Endothelial cell of umbilical vein (primary cell): ENCODE measurements around the gene VAV2. TPM values are rescaled to one million over a fixed set of nuclear protein-coding genes. Genes with fewer than 3 reads are reported as not detected.

Experiments used
- BruUV-seq: library from RNA; stranded (reverse); fragments of 400-500 nt; replicated peaks from 2 replicates; lab custom pipeline; 2021; lab: Mats Ljungman, UMichigan
- CTCF ChIA-PET: fragments of 300-600, 350-600 bp; sonication (Branson Sonifier 250); formaldehyde crosslinking; loops from one replicate; lab custom pipeline; 2021; ENCODE audit warnings: antibody characterized with exemption, inconsistent platforms; lab: Charles Lee
- POLR2A ChIA-PET: fragments of 300-600, 350-600 bp; sonication (Branson Sonifier 250); formaldehyde crosslinking; loops from one replicate; lab custom pipeline; 2021; ENCODE audit warnings: antibody characterized with exemption, inconsistent platforms; lab: Charles Lee
- DNase-seq: peaks from one replicate; pipeline ENCODE4 v3.0.0-alpha.2; 2011; ENCODE audit warnings: low read depth, low spot score
- FAIRE-seq: peaks from 2 replicates; lab custom pipeline; 2011; peaks lifted over from hg19 to GRCh38; lab: Jason Lieb, UNC
- H2AFZ ChIP-seq: 2 replicates; pipeline ENCODE4 v1.6.0; 2012; ENCODE audit warnings: low read depth, low read length, control low read depth, inconsistent platforms
- H3K27ac ChIP-seq: 2 replicates; pipeline ENCODE4 v1.5.1; 2011; ENCODE audit warnings: low read depth, mild to moderate bottlenecking, control low read depth, low read length, moderate library complexity; ENCODE audit not compliant: insufficient read depth
- H3K27me3 ChIP-seq, 2 experiments: 2 replicates each; pipeline versions ENCODE4 v1.6.0 to v1.6.1; 2011; ENCODE audit warnings: low read length in 2 of 2, mixed read lengths in 1 of 2; ENCODE audit not compliant: control insufficient read depth in 2 of 2, insufficient read depth in 2 of 2
- H3K36me3 ChIP-seq, 2 experiments: 2 replicates in 1 of 2; 3 replicates in 1 of 2; pipeline ENCODE4 v1.5.1; 2011; ENCODE audit warnings: low read length in 2 of 2, mild to moderate bottlenecking in 1 of 2, moderate library complexity in 1 of 2; ENCODE audit not compliant: control insufficient read depth in 2 of 2, insufficient read depth in 2 of 2; ENCODE audit errors: extremely low read depth in 1 of 2
- H3K4me1 ChIP-seq: 3 replicates; pipeline ENCODE4 v1.5.1; 2011; ENCODE audit warnings: mild to moderate bottlenecking, low read length; ENCODE audit not compliant: control insufficient read depth, insufficient read depth; ENCODE audit errors: extremely low read depth
- H3K4me2 ChIP-seq: 2 replicates; pipeline ENCODE4 v1.6.1; 2011; ENCODE audit warnings: low read length, control low read depth, mixed read lengths; ENCODE audit not compliant: insufficient read depth
- H3K4me3 ChIP-seq, 3 experiments: fragments of 200-600 bp in 1 of 3; sonication (generic), shearing (Covaris generic) in 1 of 3; replicated peaks in 1 of 3; 2 replicates each; pipeline ENCODE4 v1.5.1; 2011 to 2016; ENCODE audit warnings: control low read depth in 3 of 3, low read length in 3 of 3, mild to moderate bottlenecking in 2 of 3, inconsistent platforms in 1 of 3, low read depth in 1 of 3, moderate library complexity in 1 of 3; ENCODE audit not compliant: insufficient read depth in 1 of 3
- H3K79me2 ChIP-seq: 2 replicates; pipeline ENCODE4 v1.6.0; 2012; ENCODE audit warnings: low read length, inconsistent platforms; ENCODE audit not compliant: control insufficient read depth, insufficient read depth
- H3K9ac ChIP-seq: replicated peaks from 2 replicates; pipeline ENCODE3; 2011; ENCODE audit warnings: low read length, control low read depth; ENCODE audit not compliant: insufficient read depth; ENCODE audit errors: extremely low read depth
- H3K9me1 ChIP-seq: replicated peaks from 3 replicates; pipeline ENCODE4 v1.6.0; 2011; ENCODE audit warnings: mild to moderate bottlenecking, low read length; ENCODE audit not compliant: control insufficient read depth, insufficient read depth; ENCODE audit errors: extremely low read depth
- H3K9me3 ChIP-seq: replicated peaks from 2 replicates; pipeline ENCODE4 v1.5.1; 2012; ENCODE audit warnings: low read length, inconsistent platforms; ENCODE audit not compliant: control insufficient read depth, insufficient read depth
- H4K20me1 ChIP-seq: replicated peaks from 2 replicates; pipeline ENCODE3; 2011; ENCODE audit warnings: mild to moderate bottlenecking, low read length; ENCODE audit not compliant: control insufficient read depth, insufficient read depth; ENCODE audit errors: extremely low read depth
- EZH2 ChIP-seq: IDR thresholded peaks from 2 replicates; pipeline ENCODE4 v1.6.1; 2012; ENCODE audit warnings: borderline replicate concordance, low read depth, mild to moderate bottlenecking, moderate library complexity, low read length, inconsistent platforms; ENCODE audit not compliant: severe bottlenecking
- FOS ChIP-seq: IDR thresholded peaks from 2 replicates; pipeline ENCODE4 v1.6.1; 2011; ENCODE audit warnings: mild to moderate bottlenecking, low read length, moderate library complexity, borderline replicate concordance; ENCODE audit not compliant: insufficient read depth
- GATA2 ChIP-seq: IDR thresholded peaks from 2 replicates; pipeline ENCODE4 v1.7.0; 2011; ENCODE audit warnings: low read depth, mild to moderate bottlenecking, moderate library complexity, mixed read lengths, low read length; ENCODE audit not compliant: insufficient read length, insufficient read depth
- JUN ChIP-seq: IDR thresholded peaks from 2 replicates; pipeline ENCODE4 v1.6.1; 2011; ENCODE audit warnings: borderline replicate concordance, low read depth; ENCODE audit not compliant: insufficient read length, insufficient read depth
- MYC ChIP-seq: IDR thresholded peaks from one replicate; pipeline ENCODE4 v1.6.1; 2011; ENCODE audit warnings: mild to moderate bottlenecking, low read depth, low read length
- POLR2A ChIP-seq: IDR thresholded peaks from 2 replicates; pipeline ENCODE4 v1.6.1; 2012; ENCODE audit warnings: low read depth, mild to moderate bottlenecking, control low read depth, low read length
- POLR2AphosphoS5 ChIP-seq: IDR thresholded peaks from 2 replicates; pipeline ENCODE4 v1.6.1; 2012; ENCODE audit warnings: low read depth, mild to moderate bottlenecking, control low read depth, low read length, moderate library complexity; ENCODE audit not compliant: insufficient read depth
- dilution Hi-C: fragments of 300-500 bp; cut with MboI; formaldehyde crosslinking; loops from one replicate; pipeline ENCODE4 v1.15.0; 2019; ENCODE audit warnings: low sequenced_read_pairs; ENCODE audit not compliant: extremely low pct_ligation_motif_present
- intact Hi-C: fragments of 100-400 bp; cut with micrococcal nuclease; formaldehyde crosslinking; loops from one replicate; pipeline ENCODE4 v1.10.0; 2022
- polyA plus RNA-seq, 4 experiments: library from polyadenylated mRNA; depleted of rRNA in 3 of 4; stranded (reverse) in 3 of 4; unstranded in 1 of 4; fragments of >200 nt; gene quantifications; 2 replicates each; pipeline versions ENCODE4 v1.2.1 to v1.2.3, GENCODE V29; 2011 to 2012; ENCODE audit warnings: missing spikeins in 1 of 4
- total RNA-seq: library from RNA; stranded (reverse); gene quantifications from 2 replicates; pipeline ENCODE4 v1.2.3, GENCODE V29; 2021
- TF ChIP-seq, protein P1 (sequence below): IDR thresholded peaks from 2 replicates; pipeline ENCODE4 v1.6.1; 2011; ENCODE audit not compliant: insufficient read depth, insufficient read length
- TF ChIP-seq, protein P2 (sequence below), 2 donors: IDR thresholded peaks; 1 replicate in 1 of 2; 2 replicates in 1 of 2; pipeline ENCODE4 v1.5.1; 2011; ENCODE audit warnings: low read length in 2 of 2, mild to moderate bottlenecking in 2 of 2, moderate library complexity in 2 of 2, control low read depth in 1 of 2, inconsistent platforms in 1 of 2, low read depth in 1 of 2; ENCODE audit not compliant: insufficient read depth in 1 of 2; ENCODE audit errors: extremely low read depth in 1 of 2

The VAV2 gene
- total and polyA plus RNA-seq, 2 donors (not counting 3 experiments of a cell fraction or from before 2014, with no cell fraction given), result 10.6 to 30.6 TPM

DNA sequence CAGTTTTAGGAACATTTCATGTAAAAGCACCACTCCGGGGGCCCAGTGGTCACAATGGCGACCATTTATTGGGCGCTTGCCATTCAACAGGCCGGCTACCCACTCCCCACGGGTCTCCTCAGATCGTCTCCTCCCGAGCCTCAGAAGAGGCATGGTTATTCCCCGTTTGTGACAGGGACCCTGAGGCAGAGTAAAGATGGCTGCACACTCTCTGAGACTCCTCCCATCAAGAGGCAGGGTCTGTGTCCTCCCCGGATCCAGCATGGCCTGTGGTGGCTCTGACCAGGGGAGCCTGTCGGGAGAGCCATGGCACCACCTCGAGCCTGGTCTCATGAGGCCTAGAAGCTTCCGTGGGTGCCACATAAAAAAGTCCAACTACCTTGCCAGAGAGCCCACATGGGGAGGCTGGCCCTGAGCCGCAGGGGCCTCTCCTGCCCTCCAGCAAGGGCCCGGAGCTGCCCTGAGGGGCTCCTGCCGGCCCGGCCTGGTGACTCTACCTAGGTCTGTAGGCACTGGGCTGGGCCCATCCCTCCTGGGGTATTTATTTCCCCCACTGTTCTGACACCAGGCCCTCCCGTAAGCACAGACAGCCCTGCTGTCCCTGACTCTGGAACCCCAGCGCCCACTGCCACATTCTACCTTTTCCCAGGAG is 90.8 kb downstream of the VAV2 start:
- ChIA-PET CTCF (no interaction called here), POLR2A (no interaction called here)
- TF ChIP-seq FOS, result no peak
- TF ChIP-seq EZH2, result no peak
- TF ChIP-seq, protein P1, sequence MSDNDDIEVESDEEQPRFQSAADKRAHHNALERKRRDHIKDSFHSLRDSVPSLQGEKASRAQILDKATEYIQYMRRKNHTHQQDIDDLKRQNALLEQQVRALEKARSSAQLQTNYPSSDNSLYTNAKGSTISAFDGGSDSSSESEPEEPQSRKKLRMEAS, result no peak
- TF ChIP-seq GATA2, result no peak
- no peak for TF ChIP-seq POLR2A
- TF ChIP-seq MYC, result no peak
- TF ChIP-seq, protein P2, sequence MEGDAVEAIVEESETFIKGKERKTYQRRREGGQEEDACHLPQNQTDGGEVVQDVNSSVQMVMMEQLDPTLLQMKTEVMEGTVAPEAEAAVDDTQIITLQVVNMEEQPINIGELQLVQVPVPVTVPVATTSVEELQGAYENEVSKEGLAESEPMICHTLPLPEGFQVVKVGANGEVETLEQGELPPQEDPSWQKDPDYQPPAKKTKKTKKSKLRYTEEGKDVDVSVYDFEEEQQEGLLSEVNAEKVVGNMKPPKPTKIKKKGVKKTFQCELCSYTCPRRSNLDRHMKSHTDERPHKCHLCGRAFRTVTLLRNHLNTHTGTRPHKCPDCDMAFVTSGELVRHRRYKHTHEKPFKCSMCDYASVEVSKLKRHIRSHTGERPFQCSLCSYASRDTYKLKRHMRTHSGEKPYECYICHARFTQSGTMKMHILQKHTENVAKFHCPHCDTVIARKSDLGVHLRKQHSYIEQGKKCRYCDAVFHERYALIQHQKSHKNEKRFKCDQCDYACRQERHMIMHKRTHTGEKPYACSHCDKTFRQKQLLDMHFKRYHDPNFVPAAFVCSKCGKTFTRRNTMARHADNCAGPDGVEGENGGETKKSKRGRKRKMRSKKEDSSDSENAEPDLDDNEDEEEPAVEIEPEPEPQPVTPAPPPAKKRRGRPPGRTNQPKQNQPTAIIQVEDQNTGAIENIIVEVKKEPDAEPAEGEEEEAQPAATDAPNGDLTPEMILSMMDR (IDR thresholded peaks at IDR 0.05; ENCODE audit: extremely low read depth in 1 of 2, insufficient read depth in 1 of 2, low read depth in 1 of 2, low read length in 2 of 2), result no peak
- TF ChIP-seq POLR2AphosphoS5, result no peak
- no peak for TF ChIP-seq JUN

More for the DNA sequence above, 90.8 kb downstream of the VAV2 start:
- BruUV-seq, result no TSS peak
- H3K79me2 ChIP-seq, result peaks cover 26% of the 10 kb centered on the region
- no peak overlapping the region for H2AFZ ChIP-seq
- dilution Hi-C loops (no loop called here), intact Hi-C loops (no loop called here)
- no peaks in the 10 kb centered on the region for H3K9me1 ChIP-seq
- no peak overlapping the region for H3K4me2 ChIP-seq
- no peaks in the 10 kb centered on the region for H3K4me1 ChIP-seq
- H3K9me3 ChIP-seq, result no peaks in the 10 kb centered on the region
- no peak overlapping the region for H3K9ac ChIP-seq
- no peak overlapping the region for H3K4me3 ChIP-seq
- DNase-seq, result no peak
- H3K36me3 ChIP-seq, result no peaks in the 10 kb centered on the region
- H3K27me3 ChIP-seq, result no peaks in the 10 kb centered on the region
- FAIRE-seq, result no peak
- H4K20me1 ChIP-seq, result no peaks in the 10 kb centered on the region
- H3K27ac ChIP-seq, result no peak overlapping the region
